Skin epidermis (tissue), 12 donors: ENCODE data around the gene SENP5.
"Not testable (repeated sequence)": the region's sequence is repeated elsewhere in the genome, so short reads cannot be mapped to it uniquely, and the experiment has no call there.

ENCODE experiments used
- H3K27ac ChIP-seq, 21 experiments: fragments of 200-600 bp; sonication (generic) in 11 of 21; one replicate each; pipeline ENCODE4 v1.5.0; 2020; ENCODE audit warnings: mild to moderate bottlenecking in 3 of 21, inconsistent platforms in 2 of 21, moderate library complexity in 2 of 21
- H3K4me3 ChIP-seq, 7 experiments: fragments of 200-600 bp; sonication (generic) in 2 of 7; one replicate each; pipeline ENCODE4 v1.5.0; 2020; ENCODE audit warnings: inconsistent platforms in 2 of 7, mild to moderate bottlenecking in 2 of 7, moderate library complexity in 1 of 7

Gene SENP5

GRCh38 chr3:196874511-196875094 is 6.9 kb downstream of the SENP5 start:
- H3K4me3 ChIP-seq, H3K27ac ChIP-seq: not testable (repeated sequence)

GRCh38 chr3:196875258-196875657 is 7.5 kb downstream of the SENP5 start:
- Histone ChIP-seq H3K4me3 (no peak overlapping the region), H3K27ac (no peak overlapping the region)

GRCh38 chr3:196883361-196883760 is 15.6 kb downstream of the SENP5 start:
- no peak overlapping the region for H3K4me3 ChIP-seq
- no peak overlapping the region for H3K27ac ChIP-seq

GRCh38 chr3:196886144-196886543 is 18.4 kb downstream of the SENP5 start:
- no peak overlapping the region for H3K4me3 ChIP-seq
- H3K27ac ChIP-seq: peak overlapping the region in 1 of 21 experiments; percentile 43

- Histone ChIP-seq H3K4me3 (no peak overlapping the region), H3K27ac (no peak overlapping the region)
Measured at GRCh38 chr3:196889844-196890708, 22.4 kb downstream of the SENP5 start.

GRCh38 chr3:196894557-196895295 is 27.0 kb downstream of the SENP5 start:
- Histone ChIP-seq H3K4me3 (no peak overlapping the region), H3K27ac (no peak overlapping the region)

- H3K27ac ChIP-seq: no peak overlapping the region
- no peak overlapping the region for H3K4me3 ChIP-seq
Measured at GRCh38 chr3:196896229-196896628, 28.5 kb downstream of the SENP5 start.

- no peak overlapping the region for H3K27ac ChIP-seq
Measured at GRCh38 chr3:196901768-196902167, 34.0 kb downstream of the SENP5 start.

GRCh38 chr3:196902296-196902695 is 34.6 kb downstream of the SENP5 start:
- Histone ChIP-seq H3K4me3 (no peak overlapping the region), H3K27ac (no peak overlapping the region)

More at GRCh38 chr3:196901768-196902167, 34.0 kb downstream of the SENP5 start:
- no peak overlapping the region for H3K4me3 ChIP-seq

GRCh38 chr3:196903740-196904139 is 36.0 kb downstream of the SENP5 start:
- H3K4me3 ChIP-seq: no peak overlapping the region
- no peak overlapping the region for H3K27ac ChIP-seq

- no peak overlapping the region for H3K4me3 ChIP-seq
- no peak overlapping the region for H3K27ac ChIP-seq
Measured at GRCh38 chr3:196914866-196915265, 47.1 kb downstream of the SENP5 start.

GRCh38 chr3:196915375-196915774 is 47.7 kb downstream of the SENP5 start:
- Histone ChIP-seq H3K4me3 (no peak overlapping the region), H3K27ac (no peak overlapping the region)

GRCh38 chr3:196916221-196916620 is 48.5 kb downstream of the SENP5 start:
- Histone ChIP-seq H3K4me3 (no peak overlapping the region), H3K27ac (no peak overlapping the region)

GRCh38 chr3:196916995-196917394 is 49.3 kb downstream of the SENP5 start:
- Histone ChIP-seq H3K4me3 (no peak overlapping the region), H3K27ac (no peak overlapping the region)

- H3K27ac ChIP-seq: no peak overlapping the region
- no peak overlapping the region for H3K4me3 ChIP-seq
Measured at GRCh38 chr3:196918968-196919367, 51.2 kb downstream of the SENP5 start.

GRCh38 chr3:196920733-196921132 is 53.0 kb downstream of the SENP5 start:
- Histone ChIP-seq H3K27ac (no peak overlapping the region), H3K4me3 (no peak overlapping the region)

- Histone ChIP-seq H3K4me3 (no peak overlapping the region), H3K27ac (no peak overlapping the region)
Measured at GRCh38 chr3:196927571-196928453, 60.1 kb downstream of the SENP5 start.

- Histone ChIP-seq H3K27ac (no peak overlapping the region), H3K4me3 (no peak overlapping the region)
Measured at GRCh38 chr3:196931157-196931556, 63.4 kb downstream of the SENP5 start.

GRCh38 chr3:196931828-196932587 is 64.3 kb downstream of the SENP5 start:
- H3K27ac ChIP-seq: no peak overlapping the region
- H3K4me3 ChIP-seq: no peak overlapping the region
